Transverse colon (tissue), 4 donors: ENCODE measurements around the gene NRARP. TPM values are rescaled to one million over a fixed set of nuclear protein-coding genes. Genes with fewer than 3 reads are reported as not detected.

Source experiments
- DNase-seq: peaks from one replicate; pipeline ENCODE4 v3.0.0-alpha.2; 2019
- H3K27ac ChIP-seq, 4 donors: fragments of 200-600 bp; sonication (generic); 2 replicates each; pipeline ENCODE4 v1.5.1; 2016 to 2018; ENCODE audit warnings: inconsistent platforms in 4 of 4
- H3K27me3 ChIP-seq: fragments of 200-600 bp; sonication (generic); 2 replicates; pipeline ENCODE4 v1.5.1; 2017; ENCODE audit warnings: inconsistent platforms
- H3K36me3 ChIP-seq, 4 donors: fragments of 200-600 bp; sonication (generic); 2 replicates each; pipeline ENCODE4 v1.5.1; 2017 to 2019; ENCODE audit warnings: inconsistent platforms in 4 of 4
- H3K4me1 ChIP-seq, 4 donors: fragments of 200-600 bp; sonication (generic); 2 replicates each; pipeline ENCODE4 v1.5.1; 2017 to 2020; ENCODE audit warnings: inconsistent platforms in 4 of 4
- H3K4me3 ChIP-seq, 4 donors: fragments of 200-600 bp; sonication (generic); 1 replicate in 1 of 4; 2 replicates in 3 of 4; pipeline versions ENCODE4 v1.5.1 to v1.6.1; 2017 to 2019; ENCODE audit warnings: inconsistent platforms in 4 of 4
- H3K9me3 ChIP-seq, 2 donors: fragments of 200-600 bp; sonication (generic); 2 replicates each; pipeline ENCODE4 v1.5.1; 2017 to 2019; ENCODE audit warnings: inconsistent platforms in 2 of 2
- CTCF ChIP-seq, 5 experiments: fragments of 200-600 bp in 3 of 5; fragments of 450-650 bp in 2 of 5; sonication (generic) in 3 of 5; IDR thresholded peaks; 1 replicate in 2 of 5; 2 replicates in 3 of 5; pipeline ENCODE4 v1.5.1; 2016 to 2017; ENCODE audit warnings: antibody characterized with exemption in 5 of 5, inconsistent platforms in 3 of 5, mild to moderate bottlenecking in 2 of 5, moderate library complexity in 1 of 5
- EP300 ChIP-seq: sonication (generic); formaldehyde crosslinking; IDR thresholded peaks from one replicate; pipeline ENCODE4 v1.6.1; 2017; ENCODE audit warnings: antibody characterized with exemption, low read depth
- POLR2A ChIP-seq: fragments of 450-650 bp; IDR thresholded peaks from one replicate; pipeline ENCODE4 v1.6.1; 2016; ENCODE audit warnings: antibody characterized with exemption, mild to moderate bottlenecking, moderate library complexity
- POLR2AphosphoS5 ChIP-seq, 3 donors: sonication (generic); formaldehyde crosslinking; IDR thresholded peaks; one replicate each; pipeline ENCODE4 v1.6.1; 2016; ENCODE audit warnings: antibody characterized with exemption in 3 of 3
- WGBS, 2 donors: methylation state at CpG; one replicate each; pipeline ENCODE4 v1.1.5; 2018; ENCODE audit warnings: low coverage in 1 of 2; 5-methylcytosine and 5-hydroxymethylcytosine counted together
- in situ Hi-C, 4 donors: fragments of 200-750 bp; cut with MboI; loops; one replicate each; pipeline versions ENCODE4 v1.15.0 to v1.15.1; 2017; ENCODE audit warnings: low sequenced_read_pairs in 3 of 4, low pct_ligation_motif_present in 1 of 4, low pct_unique_long_range_greater_than_20kb in 1 of 4
- intact Hi-C: fragments of 100-400 bp; cut with DNase I; formaldehyde crosslinking; loops from one replicate; pipeline ENCODE4 v1.15.1; 2023; ENCODE audit warnings: low total_unique reads
- total RNA-seq, 4 donors: library from RNA; depleted of rRNA; stranded (reverse); fragments of >200 nt; gene quantifications; one replicate each; pipeline ENCODE4 v1.1.0, GENCODE V29; 2016

NRARP gene
- total RNA-seq, 4 donors from 2014 or later: 92.0 to 343 (median 134) TPM

GRCh38 chr9:137305060-137305797 is 3.2 kb upstream of the NRARP start:
- Histone ChIP-seq H3K4me3 (peak overlapping the region in 3 of 4 donors; percentile 17 to 53 (median 37)), H3K9me3 (no peaks in the 10 kb centered on the region), H3K27ac (peak overlapping the region; percentile 86 to 98 (median 96)), H3K27me3 (peaks cover 13% of the 10 kb centered on the region), H3K36me3 (no peaks in the 10 kb centered on the region), H3K4me1 (peaks cover 30 to 71% (median 67%) of the 10 kb centered on the region in 4 donors)
- TF ChIP-seq EP300 (no peak), CTCF (IDR thresholded peaks at IDR 0.05) (peak in 2 of 5 experiments; percentile 19 to 45), POLR2A (peak; percentile 76), POLR2AphosphoS5 (IDR thresholded peaks at IDR 0.05) (peak; percentile 59 to 95 (median 83))
- WGBS, 2 donors: 23 to 40% methylated on average over 1 to 36 of the region's 36 CpGs
- DNase-seq: peak; percentile 86
- intact Hi-C loops (no loop called here), in situ Hi-C loops (no loop called here)

GRCh38 chr9:137304383-137305059 is 2.5 kb upstream of the NRARP start:
- H3K27me3 ChIP-seq: peaks cover 20% of the 10 kb centered on the region
- peak overlapping the region; percentile 86 to 98 (median 96) for H3K27ac ChIP-seq
- TF ChIP-seq POLR2AphosphoS5 (IDR thresholded peaks at IDR 0.05): no peak
- TF ChIP-seq EP300: no peak
- TF ChIP-seq POLR2A: no peak
- TF ChIP-seq CTCF (IDR thresholded peaks at IDR 0.05): no peak
- in situ Hi-C loops: no loop called here
- intact Hi-C loops: no loop called here
- H3K9me3 ChIP-seq: no peaks in the 10 kb centered on the region
- WGBS, 2 donors: 30% methylated on average over 12 of the region's 16 CpGs; no CpG with 5 or more reads in 1 of the 2 donors
- H3K4me1 ChIP-seq: peaks cover 30 to 72% (median 66%) of the 10 kb centered on the region in 4 donors
- H3K4me3 ChIP-seq: peak overlapping the region in 2 of 4 donors; percentile 37 to 53
- H3K36me3 ChIP-seq: no peaks in the 10 kb centered on the region
- DNase-seq: no peak

DNA sequence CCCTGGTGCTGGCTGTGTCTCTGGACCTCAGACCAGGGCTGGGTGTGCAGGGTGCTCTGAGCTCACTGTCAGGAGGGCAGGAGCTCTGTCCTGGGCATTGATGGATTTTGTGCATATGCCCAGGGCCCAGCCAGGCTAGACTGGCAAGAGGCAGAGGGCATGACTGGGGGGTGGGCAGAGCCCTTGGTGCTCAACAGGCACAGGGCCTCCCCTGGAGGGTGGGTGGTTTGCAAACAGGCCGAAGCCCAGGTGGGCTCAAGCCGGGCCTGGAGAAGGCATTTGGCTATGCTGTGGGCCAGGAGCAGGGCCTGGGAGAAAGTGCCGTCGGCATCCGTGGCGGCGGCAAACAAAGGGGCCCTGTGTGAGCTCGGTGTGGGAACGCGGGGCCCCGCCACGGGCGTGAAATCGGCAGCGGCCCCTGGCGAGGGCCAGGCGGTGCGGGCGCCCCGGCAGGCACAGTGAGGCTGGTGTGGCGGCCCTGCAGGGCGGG is 1.9 kb upstream of the NRARP start:
- DNase-seq: no peak
- peaks cover 26% of the 10 kb centered on the region for H3K27me3 ChIP-seq
- peak overlapping the region; percentile 86 to 98 (median 96) for H3K27ac ChIP-seq
- in situ Hi-C loops: no loop called here
- TF ChIP-seq POLR2AphosphoS5 (IDR thresholded peaks at IDR 0.05) (no peak), EP300 (no peak), POLR2A (no peak), CTCF (IDR thresholded peaks at IDR 0.05) (no peak)
- no peaks in the 10 kb centered on the region for H3K36me3 ChIP-seq
- H3K4me3 ChIP-seq: peak overlapping the region in 2 of 4 donors; percentile 37 to 53
- intact Hi-C loops: no loop called here
- WGBS, 2 donors: 35% methylated on average over 20 of the region's 22 CpGs; no CpG with 5 or more reads in 1 of the 2 donors
- H3K9me3 ChIP-seq: no peaks in the 10 kb centered on the region
- peaks cover 30 to 74% (median 68%) of the 10 kb centered on the region in 4 donors for H3K4me1 ChIP-seq
